ENCODE results near the gene MXRA8.

The MXRA8 gene

GRCh38 chr1:1357871-1358432 lies 403 bp downstream of the MXRA8 start:
- Histone ChIP-seq H3K9ac (ENCODE audit: low read length) (peak overlapping the region; percentile 49), H3K4me3 (ENCODE audit: low read length) (peak overlapping the region; percentile 81), H3K27ac (ENCODE audit: low read depth, low read length) (peak overlapping the region; percentile 88), H3K27me3 (ENCODE audit: control insufficient read depth, insufficient read depth, low read length) (peaks cover 5% of the 10 kb centered on the region), H3K36me3 (ENCODE audit: control insufficient read depth, insufficient read depth, low read length) (no peaks in the 10 kb centered on the region), H3K4me1 (ENCODE audit: control insufficient read depth, insufficient read depth, low read length) (peaks cover 27% of the 10 kb centered on the region)

- H3K36me3 ChIP-seq (ENCODE audit: control insufficient read depth, insufficient read depth, low read length), result no peaks in the 10 kb centered on the region
- H3K9ac ChIP-seq (ENCODE audit: low read length), result no peak overlapping the region
- H3K4me3 ChIP-seq (ENCODE audit: low read length), result peak overlapping the region; percentile 81
- peaks cover 8% of the 10 kb centered on the region for H3K27me3 ChIP-seq (ENCODE audit: control insufficient read depth, insufficient read depth, low read length)
- H3K27ac ChIP-seq (ENCODE audit: low read depth, low read length), result peak overlapping the region; percentile 88
- H3K4me1 ChIP-seq (ENCODE audit: control insufficient read depth, insufficient read depth, low read length), result peaks cover 27% of the 10 kb centered on the region
These were observed 1.5 kb downstream of the MXRA8 start for GRCh38 chr1:1356796-1357401.

- Histone ChIP-seq H3K4me3 (ENCODE audit: low read length) (peak overlapping the region; percentile 81), H3K27me3 (ENCODE audit: control insufficient read depth, insufficient read depth, low read length) (peaks cover 8% of the 10 kb centered on the region), H3K36me3 (ENCODE audit: control insufficient read depth, insufficient read depth, low read length) (no peaks in the 10 kb centered on the region), H3K4me1 (ENCODE audit: control insufficient read depth, insufficient read depth, low read length) (peaks cover 22% of the 10 kb centered on the region), H3K27ac (ENCODE audit: low read depth, low read length) (peak overlapping the region; percentile 88), H3K9ac (ENCODE audit: low read length) (no peak overlapping the region)
These were observed 2.1 kb downstream of the MXRA8 start for GRCh38 chr1:1356166-1356795.

GRCh38 chr1:1355416-1355815 lies 2.9 kb downstream of the MXRA8 start:
- Histone ChIP-seq H3K9ac (ENCODE audit: low read length) (no peak overlapping the region), H3K4me3 (ENCODE audit: low read length) (no peak overlapping the region), H3K27me3 (ENCODE audit: control insufficient read depth, insufficient read depth, low read length) (peaks cover 5% of the 10 kb centered on the region), H3K27ac (ENCODE audit: low read depth, low read length) (peak overlapping the region; percentile 14), H3K36me3 (ENCODE audit: control insufficient read depth, insufficient read depth, low read length) (no peaks in the 10 kb centered on the region), H3K4me1 (ENCODE audit: control insufficient read depth, insufficient read depth, low read length) (peaks cover 15% of the 10 kb centered on the region)

- Histone ChIP-seq H3K27me3 (ENCODE audit: control insufficient read depth, insufficient read depth, low read length) (peaks cover 5% of the 10 kb centered on the region), H3K27ac (ENCODE audit: low read depth, low read length) (peak overlapping the region; percentile 14)
These were observed 3.8 kb downstream of the MXRA8 start for GRCh38 chr1:1354271-1355247.

GRCh38 chr1:1353389-1354151 lies 4.8 kb downstream of the MXRA8 start:
- Histone ChIP-seq H3K27ac (ENCODE audit: low read depth, low read length) (no peak overlapping the region), H3K4me3 (ENCODE audit: low read length) (no peak overlapping the region), H3K27me3 (ENCODE audit: control insufficient read depth, insufficient read depth, low read length) (peaks cover 5% of the 10 kb centered on the region), H3K9ac (ENCODE audit: low read length) (no peak overlapping the region), H3K36me3 (ENCODE audit: control insufficient read depth, insufficient read depth, low read length) (no peaks in the 10 kb centered on the region), H3K4me1 (ENCODE audit: control insufficient read depth, insufficient read depth, low read length) (peaks cover 3% of the 10 kb centered on the region)

More at GRCh38 chr1:1354271-1355247, 3.8 kb downstream of the MXRA8 start:
- H3K4me3 ChIP-seq (ENCODE audit: low read length), result no peak overlapping the region
- no peak overlapping the region for H3K9ac ChIP-seq (ENCODE audit: low read length)
- peaks cover 9% of the 10 kb centered on the region for H3K4me1 ChIP-seq (ENCODE audit: control insufficient read depth, insufficient read depth, low read length)
- H3K36me3 ChIP-seq (ENCODE audit: control insufficient read depth, insufficient read depth, low read length), result no peaks in the 10 kb centered on the region

- H3K27ac ChIP-seq (ENCODE audit: low read depth, low read length), result no peak overlapping the region
- H3K9ac ChIP-seq (ENCODE audit: low read length), result no peak overlapping the region
- peaks cover 7% of the 10 kb centered on the region for H3K4me1 ChIP-seq (ENCODE audit: control insufficient read depth, insufficient read depth, low read length)
- H3K27me3 ChIP-seq (ENCODE audit: control insufficient read depth, insufficient read depth, low read length), result peaks cover 5% of the 10 kb centered on the region
- no peak overlapping the region for H3K4me3 ChIP-seq (ENCODE audit: low read length)
- no peaks in the 10 kb centered on the region for H3K36me3 ChIP-seq (ENCODE audit: control insufficient read depth, insufficient read depth, low read length)
These were observed 5.5 kb downstream of the MXRA8 start for GRCh38 chr1:1352786-1353388.

- no peaks in the 10 kb centered on the region for H3K36me3 ChIP-seq (ENCODE audit: control insufficient read depth, insufficient read depth, low read length)
- H3K27me3 ChIP-seq (ENCODE audit: control insufficient read depth, insufficient read depth, low read length), result peaks cover 5% of the 10 kb centered on the region
- peaks cover 14% of the 10 kb centered on the region for H3K4me1 ChIP-seq (ENCODE audit: control insufficient read depth, insufficient read depth, low read length)
- peak overlapping the region; percentile 10 for H3K27ac ChIP-seq (ENCODE audit: low read depth, low read length)
- no peak overlapping the region for H3K4me3 ChIP-seq (ENCODE audit: low read length)
- H3K9ac ChIP-seq (ENCODE audit: low read length), result no peak overlapping the region
These were observed 6.6 kb downstream of the MXRA8 start for GRCh38 chr1:1351511-1352427.

GRCh38 chr1:1349256-1350012 lies 8.9 kb downstream of the MXRA8 start, which contains the start of gene DVL1:
DVL1 (minus strand) TSS chr1:1349418; CDS start chr1:1349065, 353 bp downstream.
- Histone ChIP-seq H3K27ac (ENCODE audit: low read depth, low read length) (peak within 1 kb of the TSS; percentile 87), H3K4me3 (ENCODE audit: low read length) (peak within 1 kb of the TSS; percentile 93), H3K4me1 (ENCODE audit: control insufficient read depth, insufficient read depth, low read length) (peaks cover 19% of the 10 kb centered on the region), H3K36me3 (ENCODE audit: control insufficient read depth, insufficient read depth, low read length) (no peaks in the 10 kb centered on the region), H3K9ac (ENCODE audit: low read length) (peak within 1 kb of the TSS; percentile 73), H3K27me3 (ENCODE audit: control insufficient read depth, insufficient read depth, low read length) (peaks cover 5% of the 10 kb centered on the region)

Measured in rectal smooth muscle tissue (tissue), 1 donor.